ENCODE data around the gene MYO3A.

MYO3A gene

DNA sequence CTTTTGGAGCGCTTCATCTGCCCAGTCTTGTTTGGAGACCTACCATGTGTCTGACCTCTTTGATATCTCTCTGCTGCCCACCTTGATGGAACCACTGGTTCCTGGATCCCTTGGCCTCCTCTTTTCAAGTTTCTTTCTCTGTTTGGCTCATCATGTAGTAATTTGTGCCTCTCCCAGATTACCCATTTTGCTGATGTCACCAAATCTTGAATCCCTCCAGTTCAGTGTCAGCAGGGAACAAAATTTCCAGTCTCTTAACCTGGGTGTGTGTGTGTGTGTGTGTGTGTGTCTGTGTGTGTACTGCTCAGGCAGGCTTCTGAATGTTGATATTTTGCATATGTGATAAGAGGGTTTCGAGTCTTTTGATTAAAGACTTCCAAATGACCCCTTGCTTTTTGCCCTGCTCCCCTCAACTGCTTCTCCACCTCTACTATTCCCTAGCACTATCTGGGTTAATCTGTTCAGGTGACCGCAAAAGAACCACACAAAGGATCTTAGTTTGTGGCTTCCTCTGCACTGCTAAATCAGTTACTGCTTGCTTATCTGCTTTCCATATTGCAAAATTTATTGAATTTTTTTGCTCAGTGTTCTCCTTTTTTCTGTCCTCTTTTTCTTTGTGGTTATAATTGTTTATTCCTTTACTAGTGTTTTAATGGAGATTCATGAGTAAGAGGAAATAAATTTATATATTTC, 25.7 kb downstream of the MYO3A start:
- ChIA-PET CTCF (no interaction called here), POLR2A (no interaction called here)
- TF ChIP-seq FOXK2 (IDR thresholded peaks at IDR 0.05) (no peak), ELF4 (IDR thresholded peaks at IDR 0.05) (no peak), SP1 (IDR thresholded peaks at IDR 0.05) (no peak), TARDBP (IDR thresholded peaks at IDR 0.05) (no peak), CTBP1 (IDR thresholded peaks at IDR 0.05; ENCODE audit: borderline replicate concordance) (no peak), SUZ12 (IDR thresholded peaks at IDR 0.05) (no peak), ARNT (IDR thresholded peaks at IDR 0.05) (no peak), BHLHE40 (IDR thresholded peaks at IDR 0.05; ENCODE audit: borderline replicate concordance) (no peak), ZNF384 (IDR thresholded peaks at IDR 0.05) (no peak), HDGF (IDR thresholded peaks at IDR 0.05; ENCODE audit: borderline replicate concordance) (no peak), FOXA1 (IDR thresholded peaks at IDR 0.05) (no peak), FOXM1 (IDR thresholded peaks at IDR 0.05; ENCODE audit: borderline replicate concordance) (no peak), L3MBTL2 (conservative IDR thresholded peaks at IDR 0.05) (no peak)
- no peak for DNase-seq (ENCODE audit: extremely low spot score)

DNA sequence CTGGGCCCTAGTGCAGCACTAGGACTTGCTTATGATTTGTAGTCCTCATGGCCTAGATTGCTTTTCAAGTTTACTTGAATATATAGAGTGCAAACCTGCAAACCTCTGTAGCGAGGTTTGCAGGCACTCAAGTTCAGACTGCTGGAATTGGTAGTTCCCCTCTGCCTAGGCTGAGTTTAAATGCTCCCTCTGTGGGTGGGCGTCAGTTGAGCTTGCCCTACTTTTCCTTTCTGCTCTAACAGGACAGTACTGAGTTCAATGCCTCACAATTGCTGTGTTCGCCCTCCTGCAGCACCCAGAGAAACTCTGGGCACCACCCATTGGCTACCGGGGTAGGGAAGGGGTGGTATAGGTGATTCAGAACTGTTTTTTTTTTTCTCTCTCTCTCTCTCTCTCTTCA, 31.6 kb downstream of the MYO3A start:
- DNase-seq (ENCODE audit: extremely low spot score), result no peak
- ChIA-PET CTCF (no interaction called here), POLR2A (no interaction called here)
- TF ChIP-seq CTBP1 (IDR thresholded peaks at IDR 0.05; ENCODE audit: borderline replicate concordance) (no peak), LEF1 (IDR thresholded peaks at IDR 0.05; ENCODE audit: borderline replicate concordance) (no peak), BHLHE40 (IDR thresholded peaks at IDR 0.05; ENCODE audit: borderline replicate concordance) (no peak), FOXM1 (IDR thresholded peaks at IDR 0.05; ENCODE audit: borderline replicate concordance) (no peak)

GRCh38 chr10:25966844-25967243, 32.8 kb downstream of the MYO3A start:
- no peak for TF ChIP-seq SP1 (IDR thresholded peaks at IDR 0.05)
- no peak for TF ChIP-seq NFRKB (IDR thresholded peaks at IDR 0.05)
- no peak for TF ChIP-seq PKNOX1 (IDR thresholded peaks at IDR 0.05)
- TF ChIP-seq ELF4 (IDR thresholded peaks at IDR 0.05), result no peak
- no peak for TF ChIP-seq SUZ12 (IDR thresholded peaks at IDR 0.05)
- no peak for TF ChIP-seq FOXK2 (IDR thresholded peaks at IDR 0.05)
- no peak for TF ChIP-seq FOXM1 (IDR thresholded peaks at IDR 0.05; ENCODE audit: borderline replicate concordance)
- no peak for TF ChIP-seq LEF1 (IDR thresholded peaks at IDR 0.05; ENCODE audit: borderline replicate concordance)
- TF ChIP-seq CTBP1 (IDR thresholded peaks at IDR 0.05; ENCODE audit: borderline replicate concordance), result no peak
- TF ChIP-seq ARNT (IDR thresholded peaks at IDR 0.05), result no peak
- TF ChIP-seq ZNF384 (IDR thresholded peaks at IDR 0.05), result no peak
- no peak for TF ChIP-seq L3MBTL2 (conservative IDR thresholded peaks at IDR 0.05)
- TF ChIP-seq FOXA1 (IDR thresholded peaks at IDR 0.05), result no peak
- TF ChIP-seq HDGF (IDR thresholded peaks at IDR 0.05; ENCODE audit: borderline replicate concordance), result no peak
- no peak for TF ChIP-seq TARDBP (IDR thresholded peaks at IDR 0.05)
- no peak for TF ChIP-seq BHLHE40 (IDR thresholded peaks at IDR 0.05; ENCODE audit: borderline replicate concordance)
- POLR2A ChIA-PET, result no interaction called here
- CTCF ChIA-PET, result interaction anchor here (0.6 kb wide), 1 partner anchor 32 kb away, joined by 3 read pairs; no protein-coding TSS in a partner anchor
- no peak for DNase-seq (ENCODE audit: extremely low spot score)

DNA sequence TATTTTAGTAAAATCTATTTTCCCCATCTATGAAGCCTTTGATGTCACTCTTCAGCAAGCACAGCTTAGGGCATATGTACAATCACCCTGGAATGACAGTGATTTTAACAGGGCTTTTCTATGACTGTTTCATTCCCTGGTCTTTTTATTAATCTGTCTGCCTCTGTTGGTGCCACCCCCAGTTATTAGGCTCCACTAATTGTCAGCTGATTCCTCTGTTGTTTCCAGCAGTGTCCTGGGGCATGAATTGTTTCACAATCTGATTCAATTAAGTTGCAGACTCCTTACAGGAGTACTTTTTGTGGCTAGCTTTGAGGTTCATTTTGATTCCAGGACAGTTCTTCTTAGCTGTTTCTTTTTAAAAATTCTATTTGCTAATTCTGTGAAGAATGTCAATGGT, 38.6 kb downstream of the MYO3A start:
- ChIA-PET POLR2A (no interaction called here), CTCF (no interaction called here)
- TF ChIP-seq SP1 (IDR thresholded peaks at IDR 0.05) (no peak), LEF1 (IDR thresholded peaks at IDR 0.05; ENCODE audit: borderline replicate concordance) (no peak)
- no peak for DNase-seq (ENCODE audit: extremely low spot score)

GRCh38 chr10:25974897-25975459, 40.9 kb downstream of the MYO3A start:
- POLR2A ChIA-PET, result no interaction called here
- no peak for DNase-seq (ENCODE audit: extremely low spot score)
- CTCF ChIA-PET, result no interaction called here
- TF ChIP-seq TARDBP (IDR thresholded peaks at IDR 0.05), result no peak
- TF ChIP-seq NFRKB (IDR thresholded peaks at IDR 0.05), result no peak
- TF ChIP-seq SUZ12 (IDR thresholded peaks at IDR 0.05), result no peak
- no peak for TF ChIP-seq HDGF (IDR thresholded peaks at IDR 0.05; ENCODE audit: borderline replicate concordance)
- no peak for TF ChIP-seq PKNOX1 (IDR thresholded peaks at IDR 0.05)
- no peak for TF ChIP-seq ARNT (IDR thresholded peaks at IDR 0.05)
- TF ChIP-seq L3MBTL2 (conservative IDR thresholded peaks at IDR 0.05), result no peak
- no peak for TF ChIP-seq BHLHE40 (IDR thresholded peaks at IDR 0.05; ENCODE audit: borderline replicate concordance)
- TF ChIP-seq ELF4 (IDR thresholded peaks at IDR 0.05), result no peak
- TF ChIP-seq ZNF384 (IDR thresholded peaks at IDR 0.05), result no peak
- TF ChIP-seq LEF1 (IDR thresholded peaks at IDR 0.05; ENCODE audit: borderline replicate concordance), result no peak
- no peak for TF ChIP-seq FOXK2 (IDR thresholded peaks at IDR 0.05)
- no peak for TF ChIP-seq CTBP1 (IDR thresholded peaks at IDR 0.05; ENCODE audit: borderline replicate concordance)

- no peak for DNase-seq (ENCODE audit: extremely low spot score)
- ChIA-PET POLR2A (no interaction called here), CTCF (no interaction called here)
- TF ChIP-seq ZNF384 (IDR thresholded peaks at IDR 0.05) (no peak), SP1 (IDR thresholded peaks at IDR 0.05) (no peak), CTBP1 (IDR thresholded peaks at IDR 0.05; ENCODE audit: borderline replicate concordance) (no peak), BHLHE40 (IDR thresholded peaks at IDR 0.05; ENCODE audit: borderline replicate concordance) (no peak), FOXM1 (IDR thresholded peaks at IDR 0.05; ENCODE audit: borderline replicate concordance) (no peak), TARDBP (IDR thresholded peaks at IDR 0.05) (no peak), FOXA1 (IDR thresholded peaks at IDR 0.05) (no peak), ARNT (IDR thresholded peaks at IDR 0.05) (no peak), NFRKB (IDR thresholded peaks at IDR 0.05) (no peak), PKNOX1 (IDR thresholded peaks at IDR 0.05) (no peak), LEF1 (IDR thresholded peaks at IDR 0.05; ENCODE audit: borderline replicate concordance) (no peak), SUZ12 (IDR thresholded peaks at IDR 0.05) (no peak), ELF4 (IDR thresholded peaks at IDR 0.05) (no peak), HDGF (IDR thresholded peaks at IDR 0.05; ENCODE audit: borderline replicate concordance) (no peak)
These were observed 44.7 kb downstream of the MYO3A start for GRCh38 chr10:25978771-25979170.
